H1 (cell line): ENCODE data around the gene CDKN2C. TPM values are rescaled to one million over a fixed set of nuclear protein-coding genes. Genes with fewer than 3 reads are reported as not detected.

Experiments
- BRCA1 ChIP-seq: IDR thresholded peaks from 2 replicates; pipeline ENCODE4 v1.6.1; 2012; ENCODE audit warnings: low read depth, low read length, improper control_type of control experiment
- CBX8 ChIP-seq: fragments of 300-800, 300-1000 bp; sonication (generic); IDR thresholded peaks from 2 replicates; pipeline ENCODE4 v1.7.1; 2016; ENCODE audit warnings: low read depth, low read length, borderline replicate concordance
- CHD7 ChIP-seq: fragments of 300-600 bp; sonication (generic); IDR thresholded peaks from 2 replicates; pipeline ENCODE4 v1.7.1; 2012; ENCODE audit warnings: low read length, moderate library complexity, mild to moderate bottlenecking, inconsistent platforms; ENCODE audit not compliant: insufficient replicate concordance
- CREB1 ChIP-seq: IDR thresholded peaks from 2 replicates; pipeline ENCODE4 v1.6.1; 2012; ENCODE audit warnings: inconsistent platforms
- EGR1 ChIP-seq: IDR thresholded peaks from 2 replicates; pipeline ENCODE4 v1.6.1; 2011; ENCODE audit warnings: low read depth, low read length, borderline replicate concordance
- RFX5 ChIP-seq: IDR thresholded peaks from 2 replicates; pipeline ENCODE4 v1.6.1; 2011; ENCODE audit warnings: low read depth, low read length, improper control_type of control experiment, borderline replicate concordance
- SP1 ChIP-seq: IDR thresholded peaks from 2 replicates; pipeline ENCODE4 v1.6.1; 2011; ENCODE audit warnings: low read depth, low read length
- TAF1 ChIP-seq: IDR thresholded peaks from 2 replicates; pipeline ENCODE4 v1.6.1; 2011; ENCODE audit warnings: mild to moderate bottlenecking, low read depth, low read length
- ZNF274 ChIP-seq: IDR thresholded peaks from 2 replicates; pipeline ENCODE4 v1.7.0; 2012; ENCODE audit warnings: low read length, borderline replicate concordance; ENCODE audit errors: extremely low read depth
- polyA plus RNA-seq, 7 experiments: library from polyadenylated mRNA; depleted of rRNA in 3 of 7; stranded (reverse) in 5 of 7; unstranded in 2 of 7; fragments of >200 nt in 5 of 7; fragments of 200-250 nt in 2 of 7; gene quantifications; 1 replicate in 5 of 7; 2 replicates in 1 of 7; 4 replicates in 1 of 7; pipeline versions ENCODE4 v1.2.1 to v1.2.3, GENCODE V29; 2011 to 2013; ENCODE audit warnings: missing spikeins in 2 of 7, mixed read lengths in 2 of 7
- total RNA-seq: library from RNA; stranded (reverse); fragmentation: NEBNext Ultra II Directional; extraction: Animal tissue kit (Norgen Biotek cat#: 25700); gene quantifications from 2 replicates; pipeline ENCODE4 v1.2.1, GENCODE V29; 2021

CDKN2C gene
- total and polyA plus RNA-seq, 2 of the 8 experiments (the other 6 are each of a cell fraction or from before 2014, with no cell fraction given): not detected

GRCh38 chr1:50971748-50972305 is 1.8 kb downstream of the CDKN2C start (continued):
- TF ChIP-seq CHD7 (no peak), EGR1 (no peak), RFX5 (no peak), CREB1 (no peak), TAF1 (no peak), BRCA1 (no peak), SP1 (no peak), ZNF274 (no peak), CBX8 (no peak)
